H1 (cell line): ENCODE data around the gene ARHGEF40. TPM values are rescaled to one million over a fixed set of nuclear protein-coding genes. Genes with fewer than 3 reads are reported as not detected.

ENCODE experiments used
- CTCF ChIA-PET: fragments of 300-600 bp; sonication (Branson Sonifier 250); formaldehyde crosslinking; loops from one replicate; lab custom pipeline; 2021; ENCODE audit not compliant: partially characterized antibody; lab: Charles Lee
- POLR2A ChIA-PET: fragments of 300-600 bp; sonication (Branson Sonifier 250); formaldehyde crosslinking; loops from one replicate; lab custom pipeline; 2021; ENCODE audit warnings: inconsistent platforms; ENCODE audit not compliant: partially characterized antibody; lab: Charles Lee
- DNase-seq, 2 experiments: peaks; one replicate each; pipeline versions ENCODE4 v3.0.0 to v3.0.0-alpha.2; 2010 to 2022; ENCODE audit warnings: low spot score in 2 of 2, low read depth in 1 of 2, mixed read lengths in 1 of 2
- FAIRE-seq: peaks from 2 replicates; lab custom pipeline; 2011; peaks lifted over from hg19 to GRCh38; lab: Jason Lieb, UNC
- H2AFZ ChIP-seq: 2 replicates; pipeline ENCODE4 v1.8.1; 2012; ENCODE audit warnings: low read length, inconsistent platforms
- H2AK5ac ChIP-seq: 2 replicates; pipeline ENCODE4 v1.6.1; 2013; ENCODE audit warnings: low read depth, low read length
- H2BK120ac ChIP-seq: replicated peaks from 2 replicates; pipeline ENCODE3; 2013; ENCODE audit warnings: low read depth, low read length, inconsistent platforms
- H2BK12ac ChIP-seq: 2 replicates; pipeline ENCODE4 v1.6.1; 2013; ENCODE audit warnings: low read depth, low read length
- H2BK15ac ChIP-seq: 2 replicates; pipeline ENCODE4 v1.6.1; 2013; ENCODE audit warnings: low read length
- H2BK20ac ChIP-seq: 2 replicates; pipeline ENCODE4 v1.6.1; 2013; ENCODE audit warnings: low read length
- H2BK5ac ChIP-seq: 2 replicates; pipeline ENCODE4 v1.6.1; 2013; ENCODE audit warnings: low read depth, low read length
- H3K14ac ChIP-seq: 2 replicates; pipeline ENCODE4 v1.6.1; 2013; ENCODE audit warnings: inconsistent platforms; ENCODE audit not compliant: insufficient read length
- H3K18ac ChIP-seq: 2 replicates; pipeline ENCODE4 v1.6.1; 2013; ENCODE audit warnings: low read length; ENCODE audit errors: extremely low read depth
- H3K23ac ChIP-seq: 2 replicates; pipeline ENCODE4 v1.6.1; 2013; ENCODE audit warnings: inconsistent platforms; ENCODE audit not compliant: insufficient read length
- H3K23me2 ChIP-seq: 2 replicates; pipeline ENCODE4 v1.6.1; 2013; ENCODE audit warnings: low read depth, low read length
- H3K27ac ChIP-seq: 2 replicates; pipeline ENCODE4 v1.6.1; 2011; ENCODE audit warnings: low read depth, low read length, inconsistent platforms
- H3K27me3 ChIP-seq, 4 experiments: replicated peaks in 1 of 4; 1 replicate in 1 of 4; 2 replicates in 3 of 4; pipeline versions ENCODE4 v1.6.1 to v1.8.1; 2011 to 2013; ENCODE audit warnings: low read length in 3 of 4, mild to moderate bottlenecking in 3 of 4, inconsistent platforms in 2 of 4, mixed read lengths in 2 of 4, moderate library complexity in 1 of 4; ENCODE audit not compliant: control insufficient read depth in 3 of 4, insufficient read depth in 3 of 4; ENCODE audit errors: extremely low read depth in 1 of 4
- H3K36me3 ChIP-seq, 4 experiments: 2 replicates each; pipeline versions ENCODE4 v1.6.1 to v1.8.1; 2011 to 2013; ENCODE audit warnings: mild to moderate bottlenecking in 4 of 4, low read length in 3 of 4, moderate library complexity in 2 of 4, control low read depth in 1 of 4, inconsistent platforms in 1 of 4; ENCODE audit not compliant: insufficient read depth in 4 of 4, control insufficient read depth in 2 of 4
- H3K4ac ChIP-seq: replicated peaks from 2 replicates; pipeline ENCODE3; 2013; ENCODE audit warnings: low read length, low read depth, mixed read lengths, inconsistent platforms; ENCODE audit not compliant: insufficient read length
- H3K4me1 ChIP-seq, 4 experiments: replicated peaks in 1 of 4; 1 replicate in 1 of 4; 2 replicates in 3 of 4; pipeline versions ENCODE4 v1.6.1 to v1.8.1; 2011 to 2013; ENCODE audit warnings: low read length in 3 of 4, inconsistent platforms in 2 of 4, mixed read lengths in 1 of 4; ENCODE audit not compliant: insufficient read depth in 4 of 4, control insufficient read depth in 3 of 4
- H3K4me2 ChIP-seq, 2 experiments: 2 replicates each; pipeline versions ENCODE4 v1.6.1 to v1.8.1; 2011 to 2013; ENCODE audit warnings: low read depth in 2 of 2, low read length in 2 of 2, control low read depth in 1 of 2, inconsistent platforms in 1 of 2, mild to moderate bottlenecking in 1 of 2; ENCODE audit not compliant: insufficient read depth in 1 of 2
- H3K4me3 ChIP-seq, 4 experiments: fragments of 200-600, 300-600 bp in 1 of 4; sonication (generic), shearing (Covaris generic), sonication (Bioruptor Twin) in 1 of 4; 2 replicates each; pipeline versions ENCODE4 v1.5.1 to v1.8.1; 2011 to 2016; ENCODE audit warnings: low read length in 4 of 4, low read depth in 3 of 4, control low read depth in 2 of 4, inconsistent platforms in 2 of 4, mild to moderate bottlenecking in 2 of 4, mixed read lengths in 1 of 4, moderate library complexity in 1 of 4; ENCODE audit not compliant: insufficient read depth in 2 of 4; ENCODE audit errors: extremely low read depth in 1 of 4
- H3K56ac ChIP-seq: replicated peaks from 2 replicates; pipeline ENCODE3; 2013; ENCODE audit warnings: low read depth, mild to moderate bottlenecking, mixed read lengths, low read length, inconsistent platforms; ENCODE audit not compliant: insufficient read length
- H3K79me1 ChIP-seq: 2 replicates; pipeline ENCODE4 v1.6.1; 2013; ENCODE audit warnings: low read depth, low read length, control low read depth
- H3K79me2 ChIP-seq, 2 experiments: 2 replicates each; pipeline versions ENCODE4 v1.6.1 to v1.8.1; 2012 to 2013; ENCODE audit warnings: low read length in 2 of 2, mild to moderate bottlenecking in 2 of 2, inconsistent platforms in 1 of 2; ENCODE audit not compliant: insufficient read depth in 2 of 2, control insufficient read depth in 1 of 2
- H3K9ac ChIP-seq, 4 experiments: replicated peaks in 1 of 4; 1 replicate in 1 of 4; 2 replicates in 3 of 4; pipeline versions ENCODE4 v1.6.1 to v1.8.1; 2011 to 2013; ENCODE audit warnings: low read depth in 3 of 4, low read length in 3 of 4, control low read depth in 2 of 4, mild to moderate bottlenecking in 2 of 4, moderate library complexity in 2 of 4, inconsistent platforms in 1 of 4; ENCODE audit errors: extremely low read depth in 1 of 4
- H3K9me3 ChIP-seq, 2 experiments: 2 replicates each; pipeline versions ENCODE4 v1.6.1 to v1.8.1; 2012 to 2013; ENCODE audit warnings: mild to moderate bottlenecking in 2 of 2, moderate library complexity in 2 of 2, control low read depth in 1 of 2, inconsistent platforms in 1 of 2, low read depth in 1 of 2, low read length in 1 of 2, mixed read lengths in 1 of 2; ENCODE audit not compliant: insufficient read depth in 2 of 2
- H4K20me1 ChIP-seq, 2 experiments: replicated peaks in 1 of 2; 2 replicates each; pipeline versions ENCODE3 to v1.8.1; 2011 to 2013; ENCODE audit warnings: inconsistent platforms in 2 of 2, low read length in 2 of 2, mild to moderate bottlenecking in 1 of 2; ENCODE audit not compliant: insufficient read depth in 2 of 2, control insufficient read depth in 1 of 2
- H4K5ac ChIP-seq: 2 replicates; pipeline ENCODE4 v1.6.1; 2013; ENCODE audit warnings: low read length, low read depth, mixed read lengths, inconsistent platforms; ENCODE audit not compliant: insufficient read length
- H4K8ac ChIP-seq: 2 replicates; pipeline ENCODE4 v1.8.0; 2013; ENCODE audit warnings: mild to moderate bottlenecking, moderate library complexity, low read length, inconsistent platforms; ENCODE audit not compliant: insufficient read depth; ENCODE audit errors: extremely low read depth
- H4K91ac ChIP-seq: replicated peaks from 2 replicates; pipeline ENCODE3; 2013; ENCODE audit warnings: low read length, mixed read lengths, inconsistent platforms; ENCODE audit not compliant: insufficient read length
- BRCA1 ChIP-seq: IDR thresholded peaks from 2 replicates; pipeline ENCODE4 v1.6.1; 2012; ENCODE audit warnings: low read depth, low read length, improper control_type of control experiment
- CEBPB ChIP-seq: IDR thresholded peaks from 2 replicates; pipeline ENCODE4 v1.6.1; 2012; ENCODE audit warnings: low read depth, low read length
- HDAC2 ChIP-seq, 2 experiments: fragments of 300-600 bp in 1 of 2; sonication (generic) in 1 of 2; IDR thresholded peaks; 2 replicates each; pipeline ENCODE4 v1.6.1; 2011 to 2012; ENCODE audit warnings: low read depth in 2 of 2, low read length in 2 of 2, mild to moderate bottlenecking in 2 of 2, moderate library complexity in 2 of 2, borderline replicate concordance in 1 of 2, inconsistent platforms in 1 of 2
- NANOG ChIP-seq: IDR thresholded peaks from 2 replicates; pipeline ENCODE4 v1.6.1; 2011; ENCODE audit warnings: low read length, low read depth, mild to moderate bottlenecking, inconsistent platforms; ENCODE audit not compliant: insufficient read depth, poor library complexity, severe bottlenecking
- RAD21 ChIP-seq, 2 experiments: IDR thresholded peaks in 1 of 2; conservative IDR thresholded peaks in 1 of 2; 2 replicates each; pipeline ENCODE4 v1.6.1; 2011; ENCODE audit warnings: low read depth in 2 of 2, low read length in 2 of 2, improper control_type of control experiment in 1 of 2, inconsistent platforms in 1 of 2, mild to moderate bottlenecking in 1 of 2, moderate library complexity in 1 of 2
- RXRA ChIP-seq: IDR thresholded peaks from 2 replicates; pipeline ENCODE4 v1.6.1; 2011; ENCODE audit warnings: low read depth, mild to moderate bottlenecking, low read length, moderate library complexity; ENCODE audit not compliant: insufficient read depth
- TBP ChIP-seq: IDR thresholded peaks from 2 replicates; pipeline ENCODE4 v1.6.1; 2011; ENCODE audit warnings: low read depth, low read length, improper control_type of control experiment
- WGBS, 2 experiments: shearing (Covaris generic) in 1 of 2; methylation state at CpG; one replicate each; pipeline versions ENCODE4 v1.1.6 to v1.1.7; 2013 to 2015; ENCODE audit warnings: low lambda C conversion rate in 2 of 2, mixed read lengths in 2 of 2, inconsistent platforms in 1 of 2, low coverage in 1 of 2, missing lambda C conversion rate in 1 of 2; ENCODE audit not compliant: insufficient replicate concordance in 2 of 2, insufficient coverage in 1 of 2, insufficient read length in 1 of 2; ENCODE audit errors: extremely low coverage in 1 of 2, missing lambda C conversion rate in 1 of 2; 5-methylcytosine and 5-hydroxymethylcytosine counted together
- polyA plus RNA-seq, 7 experiments: library from polyadenylated mRNA; depleted of rRNA in 3 of 7; stranded (reverse) in 5 of 7; unstranded in 2 of 7; fragments of >200 nt in 5 of 7; fragments of 200-250 nt in 2 of 7; gene quantifications; 1 replicate in 5 of 7; 2 replicates in 1 of 7; 4 replicates in 1 of 7; pipeline versions ENCODE4 v1.2.1 to v1.2.3, GENCODE V29; 2011 to 2013; ENCODE audit warnings: missing spikeins in 2 of 7, mixed read lengths in 2 of 7
- total RNA-seq: library from RNA; stranded (reverse); fragmentation: NEBNext Ultra II Directional; extraction: Animal tissue kit (Norgen Biotek cat#: 25700); gene quantifications from 2 replicates; pipeline ENCODE4 v1.2.1, GENCODE V29; 2021

The ARHGEF40 gene
- total and polyA plus RNA-seq, 2 of the 8 experiments (the other 6 are each of a cell fraction or from before 2014, with no cell fraction given) = 53.1 to 101 TPM

- H3K9ac ChIP-seq = no peak overlapping the region
- H2BK20ac ChIP-seq = no peak overlapping the region
- H2BK120ac ChIP-seq = no peak overlapping the region
- H3K18ac ChIP-seq = no peak overlapping the region
- 76% methylated on average over 4 of the region's 4 CpGs; no CpG with 5 or more reads in 1 of the 2 experiments for WGBS, 2 experiments
- no peak overlapping the region for H4K5ac ChIP-seq
- H3K56ac ChIP-seq = no peak overlapping the region
- no peak overlapping the region for H2BK15ac ChIP-seq
- H3K4me1 ChIP-seq = peaks cover 0 to 3% (median 0%) of the 10 kb centered on the region in 4 experiments; a peak in 2 of 7 replicates
- H4K8ac ChIP-seq = no peak overlapping the region
- DNase-seq (no peak), FAIRE-seq (no peak)
- H3K14ac ChIP-seq = no peak overlapping the region
- H3K79me2 ChIP-seq = no peaks in the 10 kb centered on the region
- H3K4ac ChIP-seq = no peak overlapping the region
- H3K4me2 ChIP-seq = no peak overlapping the region
- H3K79me1 ChIP-seq = no peaks in the 10 kb centered on the region
- no peak overlapping the region for H3K23ac ChIP-seq
- H2AFZ ChIP-seq = no peak overlapping the region
- no peaks in the 10 kb centered on the region for H3K36me3 ChIP-seq
- H3K4me3 ChIP-seq = no peak overlapping the region
- H2BK12ac ChIP-seq = no peak overlapping the region
- no peak overlapping the region for H3K27ac ChIP-seq
- no peak overlapping the region for H4K91ac ChIP-seq
- H3K27me3 ChIP-seq = no peaks in the 10 kb centered on the region; a peak in 1 of 7 replicates
- H2AK5ac ChIP-seq = no peak overlapping the region
- H2BK5ac ChIP-seq = no peak overlapping the region
- CTCF ChIA-PET = no interaction called here
- no peaks in the 10 kb centered on the region for H3K23me2 ChIP-seq
- no peaks in the 10 kb centered on the region for H3K9me3 ChIP-seq
- POLR2A ChIA-PET = no interaction called here
- H4K20me1 ChIP-seq = no peaks in the 10 kb centered on the region
- TF ChIP-seq RAD21 (IDR thresholded peaks at IDR 0.05 in 1 of 2, conservative IDR thresholded peaks at IDR 0.05 in 1 of 2; ENCODE audit: low read depth in 2 of 2, low read length in 2 of 2) = no peak
- no peak for TF ChIP-seq HDAC2 (IDR thresholded peaks at IDR 0.05; ENCODE audit: borderline replicate concordance in 1 of 2, low read depth in 2 of 2, low read length in 2 of 2)
- no peak for TF ChIP-seq BRCA1
- no peak for TF ChIP-seq TBP
- no peak for TF ChIP-seq NANOG
- TF ChIP-seq CEBPB = no peak
- TF ChIP-seq RXRA = no peak
Measured at GRCh38 chr14:21054768-21055145, 15.3 kb upstream of the ARHGEF40 start.
